Activated naive CD4-positive, alpha-beta T cell treated with anti-CD3 and anti-CD28 coated beads, Interleukin-2, amount 50 U/mL, for 24 hours (primary cell): Measurements from ENCODE around the gene ENDOV.

Source experiments
- H3K27ac Mint-ChIP-seq: one replicate; pipeline ENCODE4 v1.8.0; 2021; ENCODE audit warnings: mild to moderate bottlenecking, mixed read lengths
- H3K27me3 Mint-ChIP-seq: one replicate; pipeline ENCODE4 v1.8.0; 2021; ENCODE audit warnings: mixed read lengths
- H3K36me3 Mint-ChIP-seq: one replicate; pipeline ENCODE4 v1.8.0; 2021; ENCODE audit warnings: mixed read lengths
- H3K4me1 Mint-ChIP-seq: one replicate; pipeline ENCODE4 v1.8.0; 2021; ENCODE audit warnings: mixed read lengths
- H3K4me3 Mint-ChIP-seq: one replicate; pipeline ENCODE4 v1.8.0; 2021; ENCODE audit warnings: mild to moderate bottlenecking, mixed read lengths
- H3K9me3 Mint-ChIP-seq: one replicate; pipeline ENCODE4 v1.8.0; 2021; ENCODE audit warnings: mixed read lengths

ENDOV gene

DNA sequence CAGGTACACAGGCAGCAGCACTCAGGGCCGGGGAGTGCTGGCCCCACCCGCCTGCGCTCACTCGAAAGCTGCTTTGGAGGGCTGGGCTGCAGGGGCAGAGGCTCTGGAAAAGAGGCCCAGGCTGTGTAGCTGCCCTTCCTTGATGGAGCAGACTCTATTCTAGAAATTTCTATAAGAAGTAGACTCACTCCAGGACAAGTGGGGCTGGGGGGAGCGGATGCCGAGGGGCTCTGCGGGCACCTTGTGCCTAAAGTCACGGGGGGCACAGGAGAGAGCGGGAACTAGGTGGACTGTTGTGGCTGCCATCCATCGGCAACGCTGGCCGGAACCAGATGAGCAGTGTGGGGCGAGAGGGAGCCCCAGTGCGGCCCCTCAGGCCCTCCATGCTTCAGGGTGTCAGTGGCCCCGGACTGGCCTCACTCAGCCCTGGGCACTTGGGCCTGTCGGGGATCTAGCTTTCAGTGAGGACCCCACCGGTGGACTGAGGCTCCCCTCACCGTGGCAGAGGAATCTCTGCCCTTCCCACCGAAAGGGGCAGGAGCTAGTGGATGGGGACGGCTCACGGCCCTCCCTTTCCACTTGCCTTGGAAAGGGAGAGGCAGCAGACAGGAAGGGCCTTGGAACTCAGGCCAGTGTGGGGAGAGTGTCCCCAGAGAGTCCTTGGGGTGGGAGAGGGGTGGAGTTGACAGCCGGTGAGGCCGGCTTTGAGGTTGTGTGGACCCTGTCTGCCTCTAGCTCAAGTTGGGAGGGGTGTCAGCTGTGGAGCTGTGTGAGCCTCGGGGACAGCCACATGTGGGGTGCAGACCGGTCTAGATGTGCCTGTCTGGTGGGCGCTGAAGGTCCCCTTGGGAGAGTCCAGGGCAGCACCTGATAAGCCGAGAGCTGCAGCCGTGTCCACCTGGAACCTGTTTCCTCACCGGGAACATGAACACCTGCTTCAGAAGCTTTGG lies 16.6 kb downstream of the ENDOV start:
- H3K4me1 Mint-ChIP-seq: peaks cover 4% of the 10 kb centered on the region
- no peaks in the 10 kb centered on the region for H3K36me3 Mint-ChIP-seq
- H3K9me3 Mint-ChIP-seq: no peaks in the 10 kb centered on the region
- no peak overlapping the region for H3K4me3 Mint-ChIP-seq
- H3K27me3 Mint-ChIP-seq: no peaks in the 10 kb centered on the region
- H3K27ac Mint-ChIP-seq: no peak overlapping the region

DNA sequence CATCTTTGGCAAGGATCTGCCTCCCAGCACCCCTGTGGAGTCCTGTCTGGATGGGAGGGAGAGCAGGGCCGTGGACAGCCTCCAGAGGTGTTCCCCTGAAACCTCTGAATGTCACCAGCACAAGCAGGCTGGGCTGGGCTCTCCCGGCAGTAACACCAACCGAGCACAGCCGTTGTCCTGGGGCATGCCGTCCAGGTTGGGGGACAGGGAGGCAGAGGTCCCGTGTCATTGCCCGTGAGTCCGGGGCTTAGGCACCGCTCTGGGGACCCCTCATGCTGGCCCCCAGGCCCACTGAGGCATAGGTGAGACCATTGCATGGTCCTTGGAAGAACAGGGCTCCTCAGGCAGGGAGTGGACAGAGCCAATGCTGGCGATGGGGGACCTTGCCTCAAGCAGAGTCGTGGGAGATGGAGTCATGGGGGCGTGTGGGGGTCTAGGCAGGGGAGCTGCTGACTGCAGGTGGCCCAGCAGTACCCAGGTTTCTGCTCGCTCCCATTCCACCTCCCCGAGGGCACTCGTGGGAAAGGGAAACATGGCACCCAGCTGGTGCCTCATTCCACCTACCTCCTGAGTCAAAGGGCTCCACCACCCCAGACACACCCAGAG lies 17.5 kb downstream of the ENDOV start:
- no peak overlapping the region for H3K4me3 Mint-ChIP-seq
- no peaks in the 10 kb centered on the region for H3K27me3 Mint-ChIP-seq
- H3K27ac Mint-ChIP-seq: no peak overlapping the region
- no peaks in the 10 kb centered on the region for H3K4me1 Mint-ChIP-seq
- H3K9me3 Mint-ChIP-seq: no peaks in the 10 kb centered on the region
- no peaks in the 10 kb centered on the region for H3K36me3 Mint-ChIP-seq

DNA sequence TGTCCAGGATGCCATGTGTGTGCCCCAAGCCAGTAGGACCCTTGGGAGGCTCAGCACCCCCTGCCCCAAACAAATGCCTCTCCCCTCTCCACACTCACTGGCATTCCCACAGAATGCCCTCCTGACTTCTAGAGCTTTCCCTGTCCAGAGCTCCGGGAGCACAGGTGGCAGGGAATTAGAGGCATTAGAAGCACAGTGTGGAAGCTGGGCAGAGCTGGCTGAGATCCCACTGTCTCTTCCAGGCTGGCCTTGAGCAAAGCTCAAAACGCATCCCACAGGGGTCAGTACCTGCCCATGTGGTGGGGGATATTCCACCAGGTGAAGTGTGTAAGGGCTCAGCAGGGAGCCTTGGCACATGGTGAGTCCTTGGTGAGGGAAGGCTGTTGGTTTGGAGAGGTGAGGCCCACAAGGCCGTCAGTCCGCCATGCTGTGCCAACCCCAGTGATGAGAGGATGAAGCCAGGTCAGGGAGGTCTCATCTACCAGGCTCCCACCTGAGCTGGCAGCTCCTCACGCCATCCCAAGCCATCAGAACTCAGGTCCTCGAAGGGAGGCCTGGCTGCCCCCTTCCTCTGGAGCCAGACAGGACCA lies 18.1 kb downstream of the ENDOV start:
- Mint-ChIP-seq H3K4me3 (no peak overlapping the region), H3K9me3 (no peaks in the 10 kb centered on the region), H3K4me1 (no peaks in the 10 kb centered on the region), H3K36me3 (no peaks in the 10 kb centered on the region), H3K27ac (no peak overlapping the region), H3K27me3 (no peaks in the 10 kb centered on the region)

DNA sequence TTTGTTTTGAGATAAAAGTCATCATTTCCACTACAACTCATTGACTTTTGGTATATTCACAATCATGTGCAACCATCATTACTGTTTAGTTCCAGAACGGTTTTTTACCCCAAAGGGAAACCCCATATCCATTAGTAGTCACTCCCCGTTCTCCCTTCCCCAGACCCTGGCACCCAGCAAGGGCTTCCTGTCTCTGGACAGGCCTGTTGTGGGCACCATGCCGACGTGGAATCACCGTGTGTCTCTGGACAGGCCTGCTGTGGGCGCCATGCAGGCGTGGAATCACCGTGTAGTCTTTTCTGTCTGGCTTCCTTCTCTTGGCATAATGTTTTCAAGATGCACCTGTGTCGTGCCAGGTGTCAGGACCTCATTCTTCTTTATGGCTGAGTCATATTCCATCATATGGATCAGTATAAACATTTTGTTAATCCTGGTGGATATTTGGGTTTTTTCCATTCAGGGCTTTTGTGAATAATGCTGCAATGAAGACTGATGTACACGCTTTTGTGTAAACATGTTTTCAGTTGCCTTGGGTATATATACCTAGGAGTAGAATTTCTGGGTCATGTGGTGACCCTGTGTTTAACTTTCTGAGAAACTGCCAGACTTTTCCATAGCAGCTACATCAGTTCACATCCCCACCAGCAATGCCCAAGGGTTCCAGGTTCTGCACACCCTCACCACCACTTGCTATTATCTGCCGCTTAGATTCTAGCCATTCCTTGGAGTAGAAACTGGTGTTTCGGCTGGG lies 19.1 kb downstream of the ENDOV start:
- H3K4me3 Mint-ChIP-seq: no peak overlapping the region
- H3K9me3 Mint-ChIP-seq: no peaks in the 10 kb centered on the region
- H3K27ac Mint-ChIP-seq: no peak overlapping the region

DNA sequence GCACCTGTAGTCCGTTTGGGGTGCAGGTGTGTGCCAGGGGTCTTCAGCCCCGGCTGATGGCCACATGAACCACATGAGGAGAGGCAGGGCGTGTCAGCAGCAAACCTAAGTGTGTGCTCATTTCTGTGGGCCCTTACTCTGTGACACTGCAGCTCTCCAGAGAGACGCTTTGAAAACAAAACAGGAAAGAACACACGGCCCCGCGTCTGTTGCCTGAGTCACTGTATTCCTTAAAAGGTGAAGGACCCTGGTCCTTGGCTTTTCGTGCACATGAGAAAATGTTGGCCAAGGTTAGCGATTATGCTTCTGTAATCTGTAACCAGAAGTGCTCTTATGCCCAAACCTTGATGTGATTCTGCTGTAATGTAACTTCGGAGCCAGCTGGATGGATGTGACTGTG lies 22.6 kb downstream of the ENDOV start:
- Mint-ChIP-seq H3K27me3 (no peaks in the 10 kb centered on the region), H3K4me3 (no peak overlapping the region), H3K9me3 (no peaks in the 10 kb centered on the region), H3K27ac (no peak overlapping the region), H3K36me3 (no peaks in the 10 kb centered on the region), H3K4me1 (no peaks in the 10 kb centered on the region)

More for the DNA sequence above, 19.1 kb downstream of the ENDOV start:
- no peaks in the 10 kb centered on the region for H3K36me3 Mint-ChIP-seq
- H3K27me3 Mint-ChIP-seq: no peaks in the 10 kb centered on the region
- H3K4me1 Mint-ChIP-seq: no peaks in the 10 kb centered on the region

DNA sequence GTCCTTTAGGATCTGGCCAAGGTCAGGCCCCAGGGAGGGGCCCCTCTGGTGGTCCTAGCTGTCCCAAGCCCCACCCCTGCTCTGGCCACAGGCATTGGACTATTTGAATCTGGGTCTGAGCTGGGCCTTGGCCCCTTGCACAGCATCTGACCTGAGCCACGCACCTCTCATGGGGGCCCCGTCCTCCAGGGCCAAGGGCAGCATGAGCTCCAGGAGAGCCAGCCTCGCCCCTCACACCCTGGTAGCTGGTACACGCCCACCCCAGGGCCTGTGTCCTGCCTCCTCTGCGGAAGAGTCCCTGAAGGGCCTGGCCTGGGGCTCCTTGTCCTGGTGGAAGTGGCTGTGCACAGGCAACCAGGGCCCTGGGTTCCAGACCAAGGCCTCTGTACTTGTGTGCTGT lies 23.8 kb downstream of the ENDOV start:
- Mint-ChIP-seq H3K36me3 (no peaks in the 10 kb centered on the region), H3K4me3 (no peak overlapping the region), H3K27me3 (no peaks in the 10 kb centered on the region), H3K4me1 (no peaks in the 10 kb centered on the region), H3K9me3 (no peaks in the 10 kb centered on the region), H3K27ac (no peak overlapping the region)

DNA sequence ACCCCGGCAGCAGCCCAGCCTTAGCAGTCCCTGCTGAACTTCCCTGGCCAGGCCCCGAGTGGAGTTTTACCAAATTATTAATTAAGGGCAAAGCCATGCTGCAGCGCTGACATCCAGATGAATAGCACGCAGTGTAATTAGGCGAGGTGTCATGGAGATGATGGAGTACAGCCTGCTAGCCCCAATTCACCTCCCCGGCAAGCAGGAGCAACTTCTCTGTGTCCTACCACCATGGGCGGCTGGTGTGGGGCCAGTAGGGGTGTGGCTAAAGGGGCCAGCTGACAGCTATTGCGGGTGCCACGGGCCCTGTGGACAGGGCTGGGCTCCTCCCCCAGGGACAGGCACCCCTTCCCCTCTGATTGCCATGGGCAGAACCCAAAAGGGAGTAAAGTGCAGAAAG lies 24.5 kb downstream of the ENDOV start:
- H3K4me3 Mint-ChIP-seq: no peak overlapping the region
- H3K27me3 Mint-ChIP-seq: no peaks in the 10 kb centered on the region
- H3K27ac Mint-ChIP-seq: no peak overlapping the region
- H3K9me3 Mint-ChIP-seq: no peaks in the 10 kb centered on the region
- H3K4me1 Mint-ChIP-seq: no peaks in the 10 kb centered on the region
- no peaks in the 10 kb centered on the region for H3K36me3 Mint-ChIP-seq

DNA sequence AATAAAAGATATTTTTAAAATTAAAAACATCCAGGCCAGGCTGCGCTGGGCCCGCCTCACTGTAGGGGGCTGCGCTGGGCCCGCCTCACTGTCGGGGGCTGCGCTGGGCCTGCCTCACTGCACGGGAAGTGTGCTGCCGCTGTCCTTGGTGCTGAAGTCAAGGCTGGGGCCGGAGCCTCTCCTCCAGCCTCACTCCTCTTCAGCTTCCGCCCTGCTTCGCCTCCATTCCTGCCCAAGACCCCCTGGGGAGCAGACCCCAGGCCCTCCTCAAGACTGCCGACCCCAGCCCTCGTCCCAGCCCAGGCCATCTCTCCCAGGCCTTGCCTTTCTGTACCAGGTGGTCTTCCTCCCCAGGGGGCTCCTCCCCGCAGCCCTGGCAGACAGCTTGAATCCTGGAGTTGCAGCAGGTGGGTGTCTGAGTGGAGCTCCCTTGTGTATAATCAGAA lies 26.2 kb downstream of the ENDOV start:
- Mint-ChIP-seq H3K4me1 (no peaks in the 10 kb centered on the region), H3K36me3 (no peaks in the 10 kb centered on the region), H3K27ac (no peak overlapping the region), H3K27me3 (no peaks in the 10 kb centered on the region), H3K9me3 (no peaks in the 10 kb centered on the region), H3K4me3 (no peak overlapping the region)

DNA sequence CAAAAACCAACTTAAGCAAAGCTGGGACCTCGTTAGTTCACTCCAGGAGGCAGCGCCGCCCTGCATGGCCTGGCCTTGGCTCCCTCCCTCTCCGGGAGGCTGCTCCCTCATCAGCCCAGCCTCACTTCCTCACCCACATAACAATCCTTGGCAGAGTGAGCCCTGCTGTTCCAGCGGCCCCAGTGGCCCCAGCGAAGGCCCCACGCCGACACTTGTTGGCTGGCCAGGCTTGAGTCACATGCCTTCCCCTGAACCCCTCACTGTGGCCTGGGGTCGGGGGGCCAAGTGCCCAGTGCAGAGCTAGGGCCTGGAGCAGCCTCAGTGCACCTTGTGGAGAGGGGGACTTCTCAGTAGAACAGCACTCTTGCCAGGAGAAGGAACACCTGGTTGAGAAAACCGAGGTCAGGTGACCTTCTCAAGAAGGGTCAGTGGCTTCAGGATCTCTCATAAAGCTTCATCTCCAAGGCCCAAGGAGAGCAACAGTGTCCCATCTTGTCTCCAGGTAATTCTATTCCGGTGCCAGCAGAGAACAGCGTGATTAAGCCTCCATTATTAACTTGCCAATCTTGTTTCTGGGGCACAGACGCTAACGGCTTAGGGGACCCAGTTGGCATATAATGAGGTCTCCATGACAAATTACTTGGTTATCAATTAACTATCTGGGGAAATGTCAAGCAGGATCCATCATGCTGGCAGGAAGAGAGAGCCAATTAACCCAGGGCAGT lies 26.8 kb downstream of the ENDOV start:
- Mint-ChIP-seq H3K4me3 (no peak overlapping the region), H3K27me3 (no peaks in the 10 kb centered on the region), H3K9me3 (no peaks in the 10 kb centered on the region), H3K36me3 (no peaks in the 10 kb centered on the region), H3K4me1 (no peaks in the 10 kb centered on the region), H3K27ac (no peak overlapping the region)

DNA sequence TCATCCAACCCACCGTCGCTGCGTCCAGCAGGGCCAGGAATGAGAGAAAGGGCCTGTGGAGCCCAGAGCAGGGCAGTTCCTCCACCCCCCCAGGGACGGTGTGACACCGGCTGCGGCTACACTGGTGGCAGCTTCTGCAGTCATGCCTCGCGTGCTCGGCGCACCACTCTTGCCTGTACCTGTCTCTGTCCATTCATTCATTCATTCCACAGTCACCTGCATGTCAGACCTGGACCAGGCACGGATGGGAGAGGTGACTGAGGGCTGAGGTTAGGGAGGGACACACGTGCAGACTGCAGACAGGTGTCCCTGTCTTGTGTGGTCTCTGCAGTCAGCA lies 27.3 kb downstream of the ENDOV start:
- Mint-ChIP-seq H3K36me3 (no peaks in the 10 kb centered on the region), H3K27me3 (no peaks in the 10 kb centered on the region), H3K9me3 (no peaks in the 10 kb centered on the region)

DNA sequence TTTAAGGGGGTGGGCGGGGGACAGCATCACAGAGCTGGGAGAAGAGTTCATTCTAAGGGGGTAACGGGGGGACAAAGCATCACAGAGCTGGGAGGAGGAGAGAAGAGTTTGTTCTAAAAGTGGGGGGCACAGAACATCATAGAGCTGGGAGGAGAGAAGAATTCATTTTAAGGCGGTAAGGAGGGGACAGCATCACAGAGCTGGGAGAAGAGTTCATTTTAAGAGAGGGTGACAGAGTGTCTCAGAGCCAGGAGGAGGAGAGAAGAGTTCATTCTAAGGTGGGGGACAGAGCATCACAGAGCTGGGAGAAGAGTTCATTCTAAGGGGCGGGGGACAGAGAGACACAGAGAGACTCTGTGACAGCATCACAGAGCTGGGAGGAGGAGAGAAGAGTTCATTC lies 27.8 kb downstream of the ENDOV start:
- no peak overlapping the region for H3K4me3 Mint-ChIP-seq
- H3K36me3 Mint-ChIP-seq: no peaks in the 10 kb centered on the region
- H3K4me1 Mint-ChIP-seq: no peaks in the 10 kb centered on the region
- H3K9me3 Mint-ChIP-seq: no peaks in the 10 kb centered on the region
- no peaks in the 10 kb centered on the region for H3K27me3 Mint-ChIP-seq
- no peak overlapping the region for H3K27ac Mint-ChIP-seq

More for the DNA sequence above, 27.3 kb downstream of the ENDOV start:
- no peak overlapping the region for H3K4me3 Mint-ChIP-seq
- H3K27ac Mint-ChIP-seq: no peak overlapping the region
- no peaks in the 10 kb centered on the region for H3K4me1 Mint-ChIP-seq

DNA sequence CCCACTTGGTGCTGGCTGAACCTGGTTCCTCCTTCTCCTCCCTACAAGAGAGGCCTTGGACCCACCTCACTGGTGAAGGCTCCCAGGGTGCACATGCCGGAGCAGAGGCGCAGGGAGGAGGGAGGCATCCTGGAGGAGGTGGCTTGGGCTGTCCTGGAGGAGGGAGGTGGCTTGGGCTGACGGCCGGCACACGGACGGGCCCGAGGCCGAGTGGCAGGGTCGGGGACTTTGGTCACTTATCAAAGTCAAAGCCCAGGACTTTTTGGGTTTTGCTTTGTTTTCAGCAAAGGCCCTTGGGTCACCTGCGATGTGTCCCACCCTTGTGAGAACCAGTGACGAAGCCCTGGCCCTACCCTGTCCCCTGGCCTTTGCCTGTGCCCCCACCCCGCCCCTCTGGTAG lies 28.5 kb downstream of the ENDOV start:
- H3K27me3 Mint-ChIP-seq: no peaks in the 10 kb centered on the region

DNA sequence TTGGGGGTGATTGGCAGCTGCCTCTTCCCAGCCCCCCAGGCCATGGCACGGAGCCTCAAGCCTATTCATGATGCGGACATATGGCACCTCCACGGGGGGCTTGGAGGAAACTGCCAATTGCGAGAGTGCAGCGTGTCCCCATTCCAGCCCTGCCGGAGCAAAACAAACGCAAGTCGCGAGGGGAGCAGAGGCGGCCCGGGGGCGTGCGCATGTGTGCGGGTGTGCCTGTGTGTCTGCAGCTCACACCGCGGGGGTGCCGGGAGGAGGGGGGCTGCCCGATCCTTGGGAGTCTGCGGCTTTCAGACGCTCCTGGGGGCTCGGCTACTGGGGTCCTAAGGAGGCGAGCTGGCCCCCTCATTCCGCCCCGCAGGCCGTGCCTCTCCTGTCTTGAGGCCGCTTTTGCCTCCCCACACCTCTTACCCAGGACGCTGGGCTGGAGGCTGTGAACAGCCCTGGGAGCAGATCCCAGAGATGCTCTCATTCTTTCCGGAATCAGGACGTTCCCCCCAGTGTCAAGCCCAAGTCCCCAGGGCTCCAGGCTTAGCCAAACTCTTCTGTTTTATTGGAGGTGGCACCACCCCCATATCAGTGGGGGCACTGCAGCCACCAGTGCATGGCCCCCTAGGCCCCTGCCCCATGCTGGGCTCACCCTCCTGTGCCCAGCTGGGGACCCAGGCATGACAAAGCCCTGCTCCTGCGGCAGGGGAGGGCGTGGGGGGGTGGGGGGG lies 29.1 kb downstream of the ENDOV start:
- no peaks in the 10 kb centered on the region for H3K27me3 Mint-ChIP-seq
- no peaks in the 10 kb centered on the region for H3K4me1 Mint-ChIP-seq
- no peaks in the 10 kb centered on the region for H3K9me3 Mint-ChIP-seq
- H3K27ac Mint-ChIP-seq: no peak overlapping the region
- H3K36me3 Mint-ChIP-seq: no peaks in the 10 kb centered on the region
- H3K4me3 Mint-ChIP-seq: no peak overlapping the region

More for the DNA sequence above, 28.5 kb downstream of the ENDOV start:
- Mint-ChIP-seq H3K4me3 (no peak overlapping the region), H3K4me1 (no peaks in the 10 kb centered on the region), H3K27ac (no peak overlapping the region), H3K9me3 (no peaks in the 10 kb centered on the region), H3K36me3 (no peaks in the 10 kb centered on the region)

DNA sequence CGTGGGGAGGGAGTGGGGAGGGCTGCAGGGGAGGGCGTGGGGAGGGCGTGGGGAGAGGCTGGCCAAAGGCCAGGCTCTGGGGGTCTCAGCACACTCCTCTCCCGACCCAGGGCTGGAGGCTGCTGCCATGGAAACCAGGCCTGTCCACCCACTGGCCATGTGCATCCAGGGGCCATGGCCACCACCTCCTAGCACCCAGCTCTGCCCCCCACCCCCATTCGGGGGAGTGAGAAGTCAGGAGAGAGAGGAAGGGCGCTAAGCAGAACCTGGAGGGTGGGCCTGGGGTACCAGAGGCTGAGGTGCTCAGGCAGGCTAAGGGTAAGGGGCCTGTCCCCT lies 29.6 kb downstream of the ENDOV start:
- Mint-ChIP-seq H3K9me3 (no peaks in the 10 kb centered on the region), H3K27ac (no peak overlapping the region), H3K4me3 (no peak overlapping the region), H3K36me3 (no peaks in the 10 kb centered on the region), H3K4me1 (no peaks in the 10 kb centered on the region), H3K27me3 (no peaks in the 10 kb centered on the region)
